Activated T-cell treated with anti-CD3 and anti-CD28 coated beads, Interleukin-2, amount 50 U/mL, for 24 hours (primary cell): ENCODE results near the gene ANXA4.
A peak's percentile ranks its signal among the peaks of the same experiment; 100 is the strongest.
"Not testable (repeated sequence)": the region's sequence is repeated elsewhere in the genome, so short reads cannot be mapped to it uniquely, and the experiment has no call there.

Experiments used
- DNase-seq: peaks from one replicate; pipeline ENCODE4 v3.0.0-alpha.2; 2020
- H3K27ac Mint-ChIP-seq: 2 replicates; pipeline ENCODE4 v1.8.0; 2020; ENCODE audit warnings: mild to moderate bottlenecking, mixed read lengths
- H3K27me3 Mint-ChIP-seq: 2 replicates; pipeline ENCODE4 v1.8.0; 2020; ENCODE audit warnings: mixed read lengths
- H3K36me3 Mint-ChIP-seq: 2 replicates; pipeline ENCODE4 v1.8.0; 2020; ENCODE audit warnings: low read depth, mixed read lengths
- H3K4me1 Mint-ChIP-seq: 2 replicates; pipeline ENCODE4 v1.8.0; 2020; ENCODE audit warnings: low read depth, mixed read lengths
- H3K4me3 Mint-ChIP-seq: 2 replicates; pipeline ENCODE4 v1.8.0; 2020; ENCODE audit warnings: mild to moderate bottlenecking, moderate library complexity, mixed read lengths
- H3K9me3 Mint-ChIP-seq: 2 replicates; pipeline ENCODE4 v1.8.0; 2020; ENCODE audit warnings: mixed read lengths

The ANXA4 gene

GRCh38 chr2:69714539-69715220 is 27.3 kb upstream of the ANXA4 start:
- H3K27ac Mint-ChIP-seq, H3K9me3 Mint-ChIP-seq, H3K36me3 Mint-ChIP-seq, H3K27me3 Mint-ChIP-seq, H3K4me3 Mint-ChIP-seq: not testable (repeated sequence)
- H3K4me1 Mint-ChIP-seq, result peaks cover 24% of the 10 kb centered on the region
- DNase-seq, result peak; percentile 91

GRCh38 chr2:69715964-69716363 is 26.0 kb upstream of the ANXA4 start:
- Mint-ChIP-seq H3K36me3 (no peaks in the 10 kb centered on the region), H3K27ac (peak overlapping the region; percentile 37), H3K27me3 (no peaks in the 10 kb centered on the region), H3K4me3 (no peak overlapping the region), H3K9me3 (no peaks in the 10 kb centered on the region), H3K4me1 (peaks cover 24% of the 10 kb centered on the region)
- DNase-seq, result no peak

- Mint-ChIP-seq H3K4me3 (no peak overlapping the region), H3K4me1 (peaks cover 21% of the 10 kb centered on the region), H3K27me3 (no peaks in the 10 kb centered on the region)
Observed at GRCh38 chr2:69716555-69717120, 25.3 kb upstream of the ANXA4 start.

GRCh38 chr2:69717186-69717585 is 24.7 kb upstream of the ANXA4 start:
- H3K36me3 Mint-ChIP-seq, result no peaks in the 10 kb centered on the region
- no peak for DNase-seq
- no peak overlapping the region for H3K27ac Mint-ChIP-seq
- H3K4me1 Mint-ChIP-seq, result peaks cover 20% of the 10 kb centered on the region
- no peaks in the 10 kb centered on the region for H3K9me3 Mint-ChIP-seq
- no peaks in the 10 kb centered on the region for H3K27me3 Mint-ChIP-seq
- H3K4me3 Mint-ChIP-seq, result no peak overlapping the region

More at GRCh38 chr2:69716555-69717120, 25.3 kb upstream of the ANXA4 start:
- Mint-ChIP-seq H3K27ac (peak overlapping the region; percentile 37), H3K9me3 (no peaks in the 10 kb centered on the region), H3K36me3 (no peaks in the 10 kb centered on the region)
- DNase-seq, result no peak

- H3K27me3 Mint-ChIP-seq, result no peaks in the 10 kb centered on the region
- H3K4me3 Mint-ChIP-seq, result no peak overlapping the region
- H3K36me3 Mint-ChIP-seq, result no peaks in the 10 kb centered on the region
- peaks cover 20% of the 10 kb centered on the region for H3K4me1 Mint-ChIP-seq
- H3K27ac Mint-ChIP-seq, result no peak overlapping the region
- H3K9me3 Mint-ChIP-seq, result no peaks in the 10 kb centered on the region
- no peak for DNase-seq
Observed at GRCh38 chr2:69717861-69718273, 24.1 kb upstream of the ANXA4 start.

GRCh38 chr2:69718338-69718965 is 23.5 kb upstream of the ANXA4 start:
- H3K36me3 Mint-ChIP-seq, result no peaks in the 10 kb centered on the region
- peak overlapping the region; percentile 51 for H3K27ac Mint-ChIP-seq
- no peak for DNase-seq
- H3K4me1 Mint-ChIP-seq, result peaks cover 20% of the 10 kb centered on the region
- no peaks in the 10 kb centered on the region for H3K9me3 Mint-ChIP-seq
- H3K27me3 Mint-ChIP-seq, result no peaks in the 10 kb centered on the region
- H3K4me3 Mint-ChIP-seq, result no peak overlapping the region

- Mint-ChIP-seq H3K9me3 (no peaks in the 10 kb centered on the region), H3K27me3 (no peaks in the 10 kb centered on the region), H3K4me1 (peaks cover 16% of the 10 kb centered on the region), H3K36me3 (no peaks in the 10 kb centered on the region), H3K4me3 (no peak overlapping the region), H3K27ac (no peak overlapping the region)
- DNase-seq, result no peak
Observed at GRCh38 chr2:69720404-69720803, 21.5 kb upstream of the ANXA4 start.

- Mint-ChIP-seq H3K36me3 (no peaks in the 10 kb centered on the region), H3K27ac (no peak overlapping the region), H3K4me1 (peaks cover 11% of the 10 kb centered on the region), H3K4me3 (no peak overlapping the region), H3K9me3 (no peaks in the 10 kb centered on the region), H3K27me3 (no peaks in the 10 kb centered on the region)
- no peak for DNase-seq
Observed at GRCh38 chr2:69721022-69721421, 20.9 kb upstream of the ANXA4 start.

DNA sequence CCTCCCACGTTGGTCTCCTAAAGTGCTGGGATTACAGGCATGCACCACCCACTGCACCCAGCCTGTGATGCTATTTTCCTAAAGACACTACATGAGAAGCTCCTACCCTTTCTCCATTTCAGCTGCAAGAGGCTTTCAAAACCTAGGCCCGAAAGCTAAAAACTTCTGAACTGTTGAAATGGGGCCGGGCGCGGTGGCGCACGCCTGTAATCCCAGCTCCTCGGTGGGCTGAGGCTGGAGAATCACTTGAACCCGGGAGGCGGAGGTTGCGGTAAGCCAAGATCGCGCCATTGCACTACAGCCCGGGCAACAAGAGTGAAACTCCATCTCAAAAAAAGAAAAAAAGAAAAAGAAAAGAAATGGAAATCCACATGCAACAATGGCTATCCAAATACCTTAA is 18.1 kb upstream of the ANXA4 start:
- DNase-seq, result no peak
- Mint-ChIP-seq H3K27me3 (no peaks in the 10 kb centered on the region), H3K27ac (no peak overlapping the region), H3K36me3 (no peaks in the 10 kb centered on the region), H3K4me3 (no peak overlapping the region), H3K4me1 (peaks cover 5% of the 10 kb centered on the region), H3K9me3 (no peaks in the 10 kb centered on the region)

- Mint-ChIP-seq H3K36me3 (no peaks in the 10 kb centered on the region), H3K9me3 (no peaks in the 10 kb centered on the region), H3K4me3 (peak overlapping the region; percentile 72), H3K4me1 (peaks cover 5% of the 10 kb centered on the region), H3K27me3 (no peaks in the 10 kb centered on the region), H3K27ac (peak overlapping the region; percentile 29)
- DNase-seq, result peak; percentile 90
Observed at GRCh38 chr2:69724540-69725159, 17.3 kb upstream of the ANXA4 start.

DNA sequence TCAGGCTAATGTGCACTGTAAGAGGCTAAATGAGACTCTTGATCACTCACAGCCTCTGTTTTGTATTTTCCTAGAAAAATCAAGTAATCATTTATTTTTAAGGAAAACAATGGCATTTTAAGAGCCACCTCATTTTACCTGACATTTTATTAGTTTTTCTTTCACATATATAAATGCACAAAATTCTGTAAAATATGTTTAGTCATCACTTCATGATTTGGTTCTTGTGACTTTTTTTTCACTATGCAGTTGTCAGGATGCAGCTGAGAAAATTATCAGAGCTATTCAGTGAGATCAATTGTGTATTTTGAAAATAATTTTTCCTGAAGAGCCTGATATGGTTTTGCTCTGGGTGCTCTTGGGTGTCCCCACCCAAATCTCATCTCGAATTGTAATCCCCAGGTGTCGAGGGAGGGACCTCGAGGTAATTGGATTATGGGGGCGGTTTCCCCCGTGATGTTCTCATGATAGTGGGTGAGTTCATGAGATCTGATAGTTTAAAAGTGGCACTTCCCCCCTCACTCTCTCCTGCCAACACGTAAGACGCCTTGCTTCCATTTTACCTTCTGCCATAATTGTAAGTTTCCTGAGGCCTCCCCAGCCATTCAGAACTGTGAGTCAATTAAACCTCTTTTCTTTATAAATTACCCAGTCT is 16.1 kb upstream of the ANXA4 start:
- Mint-ChIP-seq H3K27me3 (no peaks in the 10 kb centered on the region), H3K4me1 (peaks cover 5% of the 10 kb centered on the region), H3K9me3 (no peaks in the 10 kb centered on the region)

GRCh38 chr2:69729266-69729665 is 12.7 kb upstream of the ANXA4 start:
- no peak for DNase-seq
- Mint-ChIP-seq H3K4me3 (no peak overlapping the region), H3K36me3 (no peaks in the 10 kb centered on the region), H3K9me3 (no peaks in the 10 kb centered on the region), H3K27me3 (no peaks in the 10 kb centered on the region), H3K4me1 (peaks cover 5% of the 10 kb centered on the region), H3K27ac (no peak overlapping the region)

More for the DNA sequence above, 16.1 kb upstream of the ANXA4 start:
- Mint-ChIP-seq H3K36me3 (no peaks in the 10 kb centered on the region), H3K4me3 (no peak overlapping the region), H3K27ac (no peak overlapping the region)
- no peak for DNase-seq

GRCh38 chr2:69729781-69730180 is 12.2 kb upstream of the ANXA4 start:
- DNase-seq, result no peak
- no peaks in the 10 kb centered on the region for H3K27me3 Mint-ChIP-seq
- no peak overlapping the region for H3K27ac Mint-ChIP-seq
- H3K4me3 Mint-ChIP-seq, result no peak overlapping the region
- H3K9me3 Mint-ChIP-seq, result no peaks in the 10 kb centered on the region
- no peaks in the 10 kb centered on the region for H3K36me3 Mint-ChIP-seq
- peaks cover 2% of the 10 kb centered on the region for H3K4me1 Mint-ChIP-seq

- DNase-seq, result no peak
- Mint-ChIP-seq H3K27me3 (no peaks in the 10 kb centered on the region), H3K27ac (no peak overlapping the region), H3K9me3 (no peaks in the 10 kb centered on the region), H3K4me1 (no peaks in the 10 kb centered on the region), H3K36me3 (no peaks in the 10 kb centered on the region), H3K4me3 (no peak overlapping the region)
Observed at GRCh38 chr2:69731147-69731970, 10.6 kb upstream of the ANXA4 start.
